Measurements from ENCODE around the gene WDR91.
"Not testable (repeated sequence)": the region's sequence is repeated elsewhere in the genome, so short reads cannot be mapped to it uniquely, and the experiment has no call there.

WDR91 gene

GRCh38 chr7:135181261-135181928, 29.9 kb downstream of the WDR91 start:
- in situ Hi-C loops (cut with HindIII; ENCODE audit: low sequenced_read_pairs) = no loop called here

GRCh38 chr7:135180122-135180521, 31.2 kb downstream of the WDR91 start:
- in situ Hi-C loops (cut with HindIII; ENCODE audit: low sequenced_read_pairs) = no loop called here

- in situ Hi-C loops (cut with HindIII; ENCODE audit: low sequenced_read_pairs) = no loop called here
Observed at GRCh38 chr7:135179321-135179925, 31.9 kb downstream of the WDR91 start.

GRCh38 chr7:135178364-135178763, 33.0 kb downstream of the WDR91 start:
- in situ Hi-C loops (cut with HindIII; ENCODE audit: low sequenced_read_pairs) = no loop called here

- in situ Hi-C loops (cut with HindIII; ENCODE audit: low sequenced_read_pairs) = no loop called here
Observed at GRCh38 chr7:135177028-135177696, 34.2 kb downstream of the WDR91 start.

GRCh38 chr7:135175931-135176330, 35.4 kb downstream of the WDR91 start:
- in situ Hi-C loops (cut with HindIII; ENCODE audit: low sequenced_read_pairs) = no loop called here

GRCh38 chr7:135174941-135175340, 36.4 kb downstream of the WDR91 start:
- in situ Hi-C loops (cut with HindIII; ENCODE audit: low sequenced_read_pairs) = no loop called here

- in situ Hi-C loops (cut with HindIII; ENCODE audit: low sequenced_read_pairs) = not testable (repeated sequence)
Observed at GRCh38 chr7:135173916-135174315, 37.4 kb downstream of the WDR91 start.

GRCh38 chr7:135171581-135172291, 39.6 kb downstream of the WDR91 start:
- in situ Hi-C loops (cut with HindIII; ENCODE audit: low sequenced_read_pairs) = not testable (repeated sequence)

- in situ Hi-C loops (cut with HindIII; ENCODE audit: low sequenced_read_pairs) = not testable (repeated sequence)
Observed at GRCh38 chr7:135170998-135171481, 40.3 kb downstream of the WDR91 start.

- in situ Hi-C loops (cut with HindIII; ENCODE audit: low sequenced_read_pairs) = no loop called here
Observed at GRCh38 chr7:135170274-135170997, 40.9 kb downstream of the WDR91 start, which contains the start of gene CYREN. CYREN (minus strand) TSS chr7:135170707; CDS start chr7:135168922, 1,785 bp downstream.

- in situ Hi-C loops (cut with HindIII; ENCODE audit: low sequenced_read_pairs) = no loop called here
Observed at GRCh38 chr7:135169964-135170273, 41.4 kb downstream of the WDR91 start.

GRCh38 chr7:135169141-135169963, 42.0 kb downstream of the WDR91 start:
- in situ Hi-C loops (cut with HindIII; ENCODE audit: low sequenced_read_pairs) = no loop called here

GRCh38 chr7:135168489-135169140, 42.7 kb downstream of the WDR91 start:
- in situ Hi-C loops (cut with HindIII; ENCODE audit: low sequenced_read_pairs) = no loop called here

GRCh38 chr7:135168001-135168400, 43.3 kb downstream of the WDR91 start:
- in situ Hi-C loops (cut with HindIII; ENCODE audit: low sequenced_read_pairs) = no loop called here

GRCh38 chr7:135167365-135167917, 43.9 kb downstream of the WDR91 start:
- in situ Hi-C loops (cut with HindIII; ENCODE audit: low sequenced_read_pairs) = no loop called here

GRCh38 chr7:135166338-135166990, 44.9 kb downstream of the WDR91 start:
- in situ Hi-C loops (cut with HindIII; ENCODE audit: low sequenced_read_pairs) = no loop called here

GRCh38 chr7:135165862-135166261, 45.5 kb downstream of the WDR91 start:
- in situ Hi-C loops (cut with HindIII; ENCODE audit: low sequenced_read_pairs) = no loop called here

Measured in DLD1 (cell line).